ENCODE measurements around the gene ALG3. TPM values are rescaled to one million over a fixed set of nuclear protein-coding genes. Genes with fewer than 3 reads are reported as not detected.

ALG3 gene
- total and polyA plus RNA-seq, 2 of the 4 experiments (the other 2 are of a cell fraction) = 19.5 to 52.6 TPM

- ATAC-seq (ENCODE audit: low read depth) (no peak), DNase-seq (no peak)
- Histone ChIP-seq H3K4me2 (ENCODE audit: low read depth, low read length) (no peak overlapping the region), H2BK20ac (ENCODE audit: low read depth, low read length) (no peak overlapping the region), H4K5ac (ENCODE audit: low read depth, low read length) (no peak overlapping the region), H2AK9ac (replicated peaks; ENCODE audit: low read depth, low read length, poor library complexity) (no peak overlapping the region), H3K4me1 (ENCODE audit: control insufficient read depth, insufficient read depth, low read length) (no peaks in the 10 kb centered on the region), H2BK5ac (ENCODE audit: low read depth, low read length, poor library complexity, severe bottlenecking) (no peak overlapping the region), H2BK120ac (ENCODE audit: low read depth, low read length) (no peak overlapping the region), H3K18ac (ENCODE audit: low read depth, low read length) (no peak overlapping the region), H3K79me1 (ENCODE audit: low read depth in 1 of 2, low read length in 2 of 2) (no peaks in the 10 kb centered on the region), H4K91ac (ENCODE audit: insufficient read depth, low read depth, low read length) (no peak overlapping the region), H3K27ac (ENCODE audit: insufficient read depth, low read length) (no peak overlapping the region), H3K36me3 (ENCODE audit: control insufficient read depth, insufficient read depth, low read length) (peaks cover 11% of the 10 kb centered on the region), H3K9me1 (ENCODE audit: insufficient read depth, low read length) (no peaks in the 10 kb centered on the region), H4K8ac (ENCODE audit: low read depth in 2 of 2, low read length in 2 of 2) (no peak overlapping the region), H2AFZ (replicated peaks; ENCODE audit: low read length, poor library complexity) (no peak overlapping the region), H3K23ac (ENCODE audit: low read depth, low read length) (no peak overlapping the region), H3K27me3 (ENCODE audit: control insufficient read depth, insufficient read depth, low read length) (peaks cover 14% of the 10 kb centered on the region; the same call in 1 of the 2 replicates), H4K20me1 (ENCODE audit: insufficient read depth, low read length) (peaks cover 14% of the 10 kb centered on the region), H3K9ac (ENCODE audit: low read depth, low read length) (no peak overlapping the region), H3K4ac (ENCODE audit: low read depth, low read length) (no peak overlapping the region), H3K9me3 (ENCODE audit: control insufficient read depth, insufficient read depth, low read length) (no peaks in the 10 kb centered on the region), H2AK5ac (ENCODE audit: low read depth, low read length) (no peak overlapping the region), H3K14ac (replicated peaks; ENCODE audit: low read depth, low read length) (no peak overlapping the region), H2BK15ac (ENCODE audit: low read depth, low read length) (no peak overlapping the region), H3K4me3 (ENCODE audit: insufficient read depth, low read depth, low read length) (no peak overlapping the region), H3K56ac (ENCODE audit: extremely low read depth, insufficient read depth, low read length) (no peak overlapping the region)
- no peak for TF ChIP-seq RCOR1 (IDR thresholded peaks at IDR 0.05; ENCODE audit: insufficient replicate concordance, low read length)
- no peak for TF ChIP-seq MAFK (IDR thresholded peaks at IDR 0.05; ENCODE audit: low read depth, low read length)
- no peak for TF ChIP-seq RFX5 (IDR thresholded peaks at IDR 0.05; ENCODE audit: low read depth, low read length)
- no peak for TF ChIP-seq MXI1 (IDR thresholded peaks at IDR 0.05; ENCODE audit: borderline replicate concordance, low read depth, low read length)
- TF ChIP-seq ELK1 (IDR thresholded peaks at IDR 0.05; ENCODE audit: borderline replicate concordance, low read depth, low read length) = no peak
- TF ChIP-seq USF2 (IDR thresholded peaks at IDR 0.05; ENCODE audit: low read depth, low read length) = no peak
- TF ChIP-seq CTCF (conservative IDR thresholded peaks at IDR 0.05; ENCODE audit: low read depth, low read length) = no peak
- ChIA-PET POLR2A (ENCODE audit: unreplicated experiment) (no interaction called here), CTCF (interaction anchor here (3.1 kb wide), 1 partner anchor 11 kb away, joined by 10 read pairs; no protein-coding TSS in a partner anchor)
- 43% methylated on average over 3 of the region's 13 CpGs; no CpG with 5 or more reads in 1 of the 2 experiments for WGBS, 2 experiments (ENCODE audit: extremely low coverage in 2 of 2, insufficient read length in 1 of 2)
- no TSS peak for BruUV-seq (replicated peaks)
- intact Hi-C loops (cut with micrococcal nuclease) (no loop called here), dilution Hi-C loops (cut with HindIII; ENCODE audit: low sequenced_read_pairs, unreplicated experiment) (no loop called here), in situ Hi-C loops (cut with MboI; ENCODE audit: low sequenced_read_pairs) (no loop called here)
Observed at GRCh38 chr3:184238246-184238818, 10.4 kb downstream of the ALG3 start.
